ENCODE measurements around the gene SPTBN1.

Gene SPTBN1

GRCh38 chr2:54652540-54652939 is 196.4 kb downstream of the SPTBN1 start:
- H3K4me1 ChIP-seq (ENCODE audit: control insufficient read depth in 2 of 2, insufficient read depth in 2 of 2, low read length in 2 of 2), result no peaks in the 10 kb centered on the region
- no peaks in the 10 kb centered on the region for H3K9me3 ChIP-seq (ENCODE audit: control insufficient read depth in 2 of 2, low read length in 2 of 2)
- peaks cover 97% of the 10 kb centered on the region in 2 donors for H3K36me3 ChIP-seq (ENCODE audit: control insufficient read depth in 2 of 2, insufficient read depth in 2 of 2, low read length in 2 of 2)
- H3K27ac ChIP-seq (ENCODE audit: low read depth in 2 of 2, low read length in 2 of 2), result no peak overlapping the region
- no peak overlapping the region for H3K9ac ChIP-seq (ENCODE audit: low read depth in 1 of 2, low read length in 2 of 2)
- H3K27me3 ChIP-seq (ENCODE audit: control insufficient read depth in 2 of 2, insufficient read depth in 2 of 2, low read length in 2 of 2), result no peaks in the 10 kb centered on the region
- no peak overlapping the region for H3K4me3 ChIP-seq (ENCODE audit: low read length in 2 of 2)

GRCh38 chr2:54653572-54654204 is 197.6 kb downstream of the SPTBN1 start:
- no peaks in the 10 kb centered on the region for H3K27me3 ChIP-seq (ENCODE audit: control insufficient read depth in 2 of 2, insufficient read depth in 2 of 2, low read length in 2 of 2)
- no peaks in the 10 kb centered on the region for H3K4me1 ChIP-seq (ENCODE audit: control insufficient read depth in 2 of 2, insufficient read depth in 2 of 2, low read length in 2 of 2)
- no peaks in the 10 kb centered on the region for H3K9me3 ChIP-seq (ENCODE audit: control insufficient read depth in 2 of 2, low read length in 2 of 2)
- H3K27ac ChIP-seq (ENCODE audit: low read depth in 2 of 2, low read length in 2 of 2), result no peak overlapping the region
- no peak overlapping the region for H3K9ac ChIP-seq (ENCODE audit: low read depth in 1 of 2, low read length in 2 of 2)
- H3K36me3 ChIP-seq (ENCODE audit: control insufficient read depth in 2 of 2, insufficient read depth in 2 of 2, low read length in 2 of 2), result peaks cover 97% of the 10 kb centered on the region in 2 donors
- H3K4me3 ChIP-seq (ENCODE audit: low read length in 2 of 2), result no peak overlapping the region

- Histone ChIP-seq H3K27me3 (ENCODE audit: control insufficient read depth in 2 of 2, insufficient read depth in 2 of 2, low read length in 2 of 2) (no peaks in the 10 kb centered on the region), H3K36me3 (ENCODE audit: control insufficient read depth in 2 of 2, insufficient read depth in 2 of 2, low read length in 2 of 2) (peaks cover 97% of the 10 kb centered on the region in 2 donors), H3K9ac (ENCODE audit: low read depth in 1 of 2, low read length in 2 of 2) (no peak overlapping the region), H3K4me1 (ENCODE audit: control insufficient read depth in 2 of 2, insufficient read depth in 2 of 2, low read length in 2 of 2) (no peaks in the 10 kb centered on the region), H3K4me3 (ENCODE audit: low read length in 2 of 2) (no peak overlapping the region), H3K27ac (ENCODE audit: low read depth in 2 of 2, low read length in 2 of 2) (no peak overlapping the region), H3K9me3 (ENCODE audit: control insufficient read depth in 2 of 2, low read length in 2 of 2) (no peaks in the 10 kb centered on the region)
These were observed 199.1 kb downstream of the SPTBN1 start for GRCh38 chr2:54655046-54655809.

- H3K27me3 ChIP-seq (ENCODE audit: control insufficient read depth in 2 of 2, insufficient read depth in 2 of 2, low read length in 2 of 2), result no peaks in the 10 kb centered on the region
- H3K4me3 ChIP-seq (ENCODE audit: low read length in 2 of 2), result no peak overlapping the region
- H3K27ac ChIP-seq (ENCODE audit: low read depth in 2 of 2, low read length in 2 of 2), result no peak overlapping the region
- peaks cover 97 to 98% of the 10 kb centered on the region in 2 donors for H3K36me3 ChIP-seq (ENCODE audit: control insufficient read depth in 2 of 2, insufficient read depth in 2 of 2, low read length in 2 of 2)
- H3K9me3 ChIP-seq (ENCODE audit: control insufficient read depth in 2 of 2, low read length in 2 of 2), result no peaks in the 10 kb centered on the region
- no peak overlapping the region for H3K9ac ChIP-seq (ENCODE audit: low read depth in 1 of 2, low read length in 2 of 2)
- H3K4me1 ChIP-seq (ENCODE audit: control insufficient read depth in 2 of 2, insufficient read depth in 2 of 2, low read length in 2 of 2), result no peaks in the 10 kb centered on the region
These were observed 200.7 kb downstream of the SPTBN1 start for GRCh38 chr2:54656863-54657262.

GRCh38 chr2:54657664-54658083 is 201.5 kb downstream of the SPTBN1 start:
- Histone ChIP-seq H3K27me3 (ENCODE audit: control insufficient read depth in 2 of 2, insufficient read depth in 2 of 2, low read length in 2 of 2) (no peaks in the 10 kb centered on the region), H3K9me3 (ENCODE audit: control insufficient read depth in 2 of 2, low read length in 2 of 2) (no peaks in the 10 kb centered on the region), H3K4me3 (ENCODE audit: low read length in 2 of 2) (no peak overlapping the region), H3K36me3 (ENCODE audit: control insufficient read depth in 2 of 2, insufficient read depth in 2 of 2, low read length in 2 of 2) (peaks cover 97 to 98% of the 10 kb centered on the region in 2 donors), H3K4me1 (ENCODE audit: control insufficient read depth in 2 of 2, insufficient read depth in 2 of 2, low read length in 2 of 2) (no peaks in the 10 kb centered on the region), H3K9ac (ENCODE audit: low read depth in 1 of 2, low read length in 2 of 2) (no peak overlapping the region), H3K27ac (ENCODE audit: low read depth in 2 of 2, low read length in 2 of 2) (peak overlapping the region in 1 of 2 donors; percentile 1)

GRCh38 chr2:54658564-54659071 is 202.5 kb downstream of the SPTBN1 start:
- Histone ChIP-seq H3K4me3 (ENCODE audit: low read length in 2 of 2) (no peak overlapping the region), H3K9me3 (ENCODE audit: control insufficient read depth in 2 of 2, low read length in 2 of 2) (no peaks in the 10 kb centered on the region), H3K9ac (ENCODE audit: low read depth in 1 of 2, low read length in 2 of 2) (no peak overlapping the region), H3K36me3 (ENCODE audit: control insufficient read depth in 2 of 2, insufficient read depth in 2 of 2, low read length in 2 of 2) (peaks cover 97 to 98% of the 10 kb centered on the region in 2 donors), H3K27me3 (ENCODE audit: control insufficient read depth in 2 of 2, insufficient read depth in 2 of 2, low read length in 2 of 2) (no peaks in the 10 kb centered on the region), H3K4me1 (ENCODE audit: control insufficient read depth in 2 of 2, insufficient read depth in 2 of 2, low read length in 2 of 2) (no peaks in the 10 kb centered on the region), H3K27ac (ENCODE audit: low read depth in 2 of 2, low read length in 2 of 2) (no peak overlapping the region)

- H3K9ac ChIP-seq (ENCODE audit: low read depth in 1 of 2, low read length in 2 of 2), result no peak overlapping the region
- H3K4me3 ChIP-seq (ENCODE audit: low read length in 2 of 2), result no peak overlapping the region
- H3K4me1 ChIP-seq (ENCODE audit: control insufficient read depth in 2 of 2, insufficient read depth in 2 of 2, low read length in 2 of 2), result no peaks in the 10 kb centered on the region
- H3K36me3 ChIP-seq (ENCODE audit: control insufficient read depth in 2 of 2, insufficient read depth in 2 of 2, low read length in 2 of 2), result peaks cover 97 to 98% of the 10 kb centered on the region in 2 donors
- H3K27ac ChIP-seq (ENCODE audit: low read depth in 2 of 2, low read length in 2 of 2), result no peak overlapping the region
- H3K9me3 ChIP-seq (ENCODE audit: control insufficient read depth in 2 of 2, low read length in 2 of 2), result no peaks in the 10 kb centered on the region
- H3K27me3 ChIP-seq (ENCODE audit: control insufficient read depth in 2 of 2, insufficient read depth in 2 of 2, low read length in 2 of 2), result no peaks in the 10 kb centered on the region
These were observed 203.4 kb downstream of the SPTBN1 start for GRCh38 chr2:54659527-54659926.

GRCh38 chr2:54660752-54661151 is 204.6 kb downstream of the SPTBN1 start:
- H3K4me1 ChIP-seq (ENCODE audit: control insufficient read depth in 2 of 2, insufficient read depth in 2 of 2, low read length in 2 of 2), result peaks cover 3 to 6% of the 10 kb centered on the region in 2 donors
- H3K4me3 ChIP-seq (ENCODE audit: low read length in 2 of 2), result no peak overlapping the region
- H3K27ac ChIP-seq (ENCODE audit: low read depth in 2 of 2, low read length in 2 of 2), result no peak overlapping the region
- H3K9me3 ChIP-seq (ENCODE audit: control insufficient read depth in 2 of 2, low read length in 2 of 2), result no peaks in the 10 kb centered on the region
- H3K36me3 ChIP-seq (ENCODE audit: control insufficient read depth in 2 of 2, insufficient read depth in 2 of 2, low read length in 2 of 2), result peaks cover 92 to 98% of the 10 kb centered on the region in 2 donors
- H3K27me3 ChIP-seq (ENCODE audit: control insufficient read depth in 2 of 2, insufficient read depth in 2 of 2, low read length in 2 of 2), result no peaks in the 10 kb centered on the region
- no peak overlapping the region for H3K9ac ChIP-seq (ENCODE audit: low read depth in 1 of 2, low read length in 2 of 2)

- Histone ChIP-seq H3K27ac (ENCODE audit: low read depth in 2 of 2, low read length in 2 of 2) (no peak overlapping the region), H3K27me3 (ENCODE audit: control insufficient read depth in 2 of 2, insufficient read depth in 2 of 2, low read length in 2 of 2) (no peaks in the 10 kb centered on the region), H3K4me1 (ENCODE audit: control insufficient read depth in 2 of 2, insufficient read depth in 2 of 2, low read length in 2 of 2) (peaks cover 5 to 6% of the 10 kb centered on the region in 2 donors), H3K4me3 (ENCODE audit: low read length in 2 of 2) (no peak overlapping the region), H3K9me3 (ENCODE audit: control insufficient read depth in 2 of 2, low read length in 2 of 2) (no peaks in the 10 kb centered on the region), H3K36me3 (ENCODE audit: control insufficient read depth in 2 of 2, insufficient read depth in 2 of 2, low read length in 2 of 2) (peaks cover 94 to 97% of the 10 kb centered on the region in 2 donors), H3K9ac (ENCODE audit: low read depth in 1 of 2, low read length in 2 of 2) (no peak overlapping the region)
These were observed 207.4 kb downstream of the SPTBN1 start for GRCh38 chr2:54663424-54664030.

- no peaks in the 10 kb centered on the region for H3K27me3 ChIP-seq (ENCODE audit: control insufficient read depth in 2 of 2, insufficient read depth in 2 of 2, low read length in 2 of 2)
- H3K9me3 ChIP-seq (ENCODE audit: control insufficient read depth in 2 of 2, low read length in 2 of 2), result no peaks in the 10 kb centered on the region
- no peak overlapping the region for H3K9ac ChIP-seq (ENCODE audit: low read depth in 1 of 2, low read length in 2 of 2)
- peaks cover 93 to 96% of the 10 kb centered on the region in 2 donors for H3K36me3 ChIP-seq (ENCODE audit: control insufficient read depth in 2 of 2, insufficient read depth in 2 of 2, low read length in 2 of 2)
- no peak overlapping the region for H3K4me3 ChIP-seq (ENCODE audit: low read length in 2 of 2)
- H3K27ac ChIP-seq (ENCODE audit: low read depth in 2 of 2, low read length in 2 of 2), result no peak overlapping the region
- H3K4me1 ChIP-seq (ENCODE audit: control insufficient read depth in 2 of 2, insufficient read depth in 2 of 2, low read length in 2 of 2), result peaks cover 6 to 7% of the 10 kb centered on the region in 2 donors
These were observed 208.2 kb downstream of the SPTBN1 start for GRCh38 chr2:54664238-54664786.

All from mucosa of rectum (tissue), 2 donors.